Activated T-cell treated with anti-CD3 and anti-CD28 coated beads for 48 hours (primary cell): Measurements from ENCODE around the gene RIT2.
"Not testable (repeated sequence)": the region's sequence is repeated elsewhere in the genome, so short reads cannot be mapped to it uniquely, and the experiment has no call there.

Experiments used
- DNase-seq: peaks from one replicate; pipeline ENCODE4 v3.0.0-alpha.2; 2020; ENCODE audit warnings: low read depth

RIT2 gene

DNA sequence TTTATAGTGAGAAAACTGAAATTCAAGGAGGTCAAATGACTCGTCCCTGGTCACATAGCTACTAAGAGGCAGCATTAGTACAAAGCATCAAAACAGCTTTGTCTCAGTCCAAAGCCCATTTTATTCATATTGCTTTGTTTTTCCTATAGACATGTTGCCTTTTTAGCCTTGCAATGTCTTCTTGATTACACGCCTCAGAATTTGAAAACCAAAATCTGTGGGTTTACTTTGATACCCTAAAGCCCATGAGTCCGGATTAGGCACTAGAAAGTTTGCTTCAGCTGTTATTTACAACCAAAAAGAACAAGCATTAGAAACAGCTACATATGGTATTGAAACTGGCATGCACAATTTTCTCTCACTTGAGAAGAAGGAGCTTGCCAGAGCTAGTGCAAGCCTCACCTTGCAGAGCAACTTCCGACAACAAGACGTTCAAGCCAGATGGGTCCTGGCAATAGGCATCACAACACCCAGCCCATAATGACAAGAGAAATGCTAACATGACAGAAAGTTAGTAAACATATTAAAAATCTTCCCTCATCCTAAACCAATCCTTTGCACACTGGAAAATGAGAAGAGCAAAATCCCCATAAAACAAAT is 276.8 kb downstream of the RIT2 start:
- DNase-seq: no peak

DNA sequence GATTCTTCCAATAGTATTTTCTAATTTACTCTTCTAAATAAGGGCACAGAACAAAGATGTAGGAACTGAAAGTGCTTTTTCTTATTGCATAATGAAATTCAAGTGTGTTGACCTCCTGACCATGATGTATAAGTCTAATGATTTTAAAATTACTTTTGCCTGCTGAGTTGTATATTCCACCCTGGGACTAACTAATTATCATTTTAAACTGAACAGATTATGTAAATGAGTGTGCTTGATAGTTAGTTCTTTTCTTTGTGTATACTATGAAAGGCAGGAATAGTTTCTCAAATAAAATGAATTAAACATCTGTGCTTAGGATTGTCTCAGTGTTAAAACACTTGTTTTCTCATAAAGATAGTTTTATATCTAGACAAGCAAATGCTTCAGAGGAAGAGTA is 284.5 kb downstream of the RIT2 start:
- no peak for DNase-seq

- no peak for DNase-seq
Observed at GRCh38 chr18:42828881-42829280, 286.6 kb downstream of the RIT2 start.

GRCh38 chr18:42824178-42824577 is 291.3 kb downstream of the RIT2 start:
- no peak for DNase-seq

DNA sequence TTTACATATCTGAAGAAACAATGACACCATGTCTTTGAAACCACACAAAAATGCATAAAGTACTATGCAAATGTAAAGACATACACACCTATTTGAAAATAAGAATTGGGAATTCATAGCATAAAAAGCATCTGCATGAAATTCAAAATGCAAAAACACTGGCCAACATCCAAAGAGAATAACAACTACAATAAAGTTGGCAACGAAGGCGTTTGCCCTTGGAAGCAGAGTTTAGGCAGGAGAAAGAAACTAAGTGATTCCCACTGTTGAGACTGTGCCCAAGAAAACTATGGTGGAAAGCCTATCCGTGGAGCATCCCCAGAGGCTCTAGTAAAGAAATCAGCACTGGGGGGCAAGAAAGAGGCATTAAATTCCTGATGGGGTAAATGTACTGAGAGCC is 292.8 kb downstream of the RIT2 start:
- DNase-seq: no peak

DNA sequence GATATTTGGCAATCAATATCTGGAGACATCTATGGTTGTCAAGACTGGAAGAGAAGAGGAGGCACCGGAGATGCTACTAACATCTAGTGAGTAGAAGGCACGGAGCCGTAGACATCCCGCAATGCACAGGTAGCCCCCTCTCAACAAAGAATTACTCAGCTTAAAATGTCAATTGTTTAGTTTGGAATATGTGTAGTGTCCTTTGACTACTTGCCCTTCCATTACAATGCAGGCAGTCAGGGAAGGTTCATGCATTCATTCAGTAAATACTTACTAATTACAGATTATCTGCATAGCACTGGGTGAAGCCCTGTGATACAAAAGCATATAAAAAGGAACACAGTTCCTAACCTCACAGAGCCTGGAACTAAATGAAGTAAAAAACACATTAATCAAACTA is 294.0 kb downstream of the RIT2 start:
- no peak for DNase-seq

DNA sequence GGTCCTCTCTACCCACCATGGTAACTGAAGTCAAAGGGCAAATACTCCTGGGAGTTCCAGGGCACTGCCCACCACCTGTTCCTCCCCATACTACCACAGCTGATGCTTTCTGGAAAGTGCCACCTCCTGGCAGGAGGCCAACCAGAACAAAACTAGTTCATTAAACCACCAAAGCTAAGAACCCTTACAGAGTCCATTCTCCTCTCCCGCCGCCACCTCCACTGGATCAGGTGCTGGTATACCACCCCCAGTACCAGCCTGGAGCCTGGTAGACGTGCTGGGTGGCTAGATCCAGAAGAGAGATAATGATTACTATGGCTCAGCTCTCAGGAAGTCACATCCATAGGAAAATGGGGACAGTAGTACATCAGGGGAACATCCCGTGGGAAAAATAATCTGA is 300.9 kb downstream of the RIT2 start:
- DNase-seq: no peak

DNA sequence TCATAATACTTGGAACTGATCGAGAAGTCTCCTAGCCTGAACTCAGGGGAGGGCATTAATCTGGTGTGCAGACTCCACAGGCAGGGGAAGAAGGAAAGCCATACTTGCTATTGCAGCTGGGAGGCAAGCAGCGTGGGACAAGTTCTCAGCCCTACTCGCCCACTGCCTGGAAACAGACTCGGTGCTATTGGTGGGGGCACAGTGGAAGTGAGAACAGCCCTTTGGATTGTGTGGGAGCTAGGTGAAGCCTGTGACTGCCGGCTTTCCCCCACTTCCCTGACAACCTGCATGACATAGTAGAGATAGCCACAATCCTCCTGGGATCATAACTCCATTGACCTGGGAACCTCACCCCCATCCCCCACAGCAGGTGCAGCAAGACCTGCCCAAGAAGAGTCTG is 301.3 kb downstream of the RIT2 start:
- DNase-seq: no peak

- DNase-seq: no peak
Observed at GRCh38 chr18:42813570-42813969, 301.9 kb downstream of the RIT2 start.

DNA sequence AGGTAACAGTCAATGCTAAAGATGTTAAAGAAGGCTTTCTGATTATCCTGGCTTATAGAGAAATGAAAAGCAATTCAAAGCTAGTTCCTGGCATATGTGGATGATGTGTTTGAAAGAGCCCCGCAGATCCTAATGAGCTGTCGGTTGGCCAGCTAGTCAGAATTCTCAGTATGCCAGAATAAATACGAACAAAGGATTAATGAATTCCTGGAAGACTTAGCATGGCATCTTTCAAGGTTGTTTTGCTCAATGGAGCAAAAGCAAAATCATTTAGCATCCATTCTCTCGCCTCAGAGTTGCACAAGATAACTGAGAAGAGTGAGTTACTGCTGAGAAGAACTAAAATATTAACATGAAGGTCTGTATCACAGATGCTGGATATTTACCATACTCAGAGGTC is 307.6 kb downstream of the RIT2 start:
- DNase-seq: no peak

GRCh38 chr18:42801706-42802105 is 313.8 kb downstream of the RIT2 start:
- DNase-seq: no peak

- no peak for DNase-seq
Observed at GRCh38 chr18:42798606-42799170, 316.8 kb downstream of the RIT2 start.

GRCh38 chr18:42795213-42795789 is 320.2 kb downstream of the RIT2 start:
- DNase-seq: not testable (repeated sequence)

DNA sequence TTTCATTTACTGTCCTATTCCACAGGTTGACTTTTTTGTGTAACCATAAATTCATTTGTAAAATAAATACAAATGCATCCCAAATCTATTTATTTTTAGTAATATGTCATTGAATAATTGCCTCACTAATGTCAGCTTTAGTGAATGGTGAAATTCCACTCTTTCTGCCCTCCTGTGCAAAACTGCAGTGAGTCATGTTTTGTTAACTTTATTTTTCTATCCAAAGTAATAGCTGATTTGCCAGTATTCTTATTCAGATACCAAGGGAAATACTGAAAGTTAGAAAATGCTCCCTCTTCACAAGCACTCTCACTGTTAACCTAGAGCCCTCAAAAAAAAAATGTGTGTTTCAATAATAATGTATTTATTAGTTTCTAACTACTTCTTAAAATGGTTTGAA is 322.8 kb downstream of the RIT2 start:
- DNase-seq: no peak

- no peak for DNase-seq
Observed at GRCh38 chr18:42784632-42785031, 330.9 kb downstream of the RIT2 start.

DNA sequence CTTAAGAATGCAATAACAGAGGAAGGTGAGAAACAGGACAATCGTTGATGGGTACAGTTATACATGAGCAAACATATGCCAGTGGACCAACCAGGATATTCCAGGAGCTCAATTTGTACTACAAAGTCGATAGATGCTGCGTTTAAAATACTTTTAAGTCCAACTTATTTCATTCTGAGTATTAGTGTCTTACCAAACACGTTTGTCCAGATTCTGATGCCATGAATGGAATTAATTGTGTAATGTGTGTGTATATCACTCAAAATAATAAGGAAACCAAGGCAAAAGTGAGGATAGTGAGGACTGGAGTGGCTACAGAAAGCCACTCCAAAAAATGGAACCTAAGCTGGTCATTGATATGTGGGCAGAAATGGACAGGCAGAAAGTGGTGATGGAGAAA is 332.6 kb downstream of the RIT2 start:
- DNase-seq: no peak

DNA sequence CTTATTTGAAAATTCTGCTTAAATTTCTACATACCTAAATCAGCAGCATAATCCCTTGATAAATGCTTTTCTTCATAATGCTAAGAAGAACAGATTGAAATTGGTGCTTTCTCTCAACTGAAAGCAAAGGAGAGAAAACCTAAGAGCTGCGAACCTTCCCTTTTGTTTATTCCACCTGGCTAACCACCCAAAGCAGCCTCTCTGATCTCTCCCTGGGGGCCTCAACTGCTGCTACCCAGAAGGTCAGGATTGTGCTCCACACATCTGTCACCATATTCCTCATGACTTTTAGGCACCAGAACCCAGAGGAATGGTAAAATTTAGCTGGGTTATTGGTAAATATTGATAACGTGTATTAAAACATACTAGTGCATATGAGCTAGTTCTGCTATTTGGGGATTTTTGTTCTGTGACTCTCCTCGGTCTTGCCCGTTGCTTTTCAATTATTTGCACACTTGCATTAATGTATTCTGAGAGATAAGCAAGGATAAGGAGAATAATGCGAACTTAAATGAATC is 334.1 kb downstream of the RIT2 start:
- no peak for DNase-seq

- no peak for DNase-seq
Observed at GRCh38 chr18:42780171-42780570, 335.3 kb downstream of the RIT2 start.

DNA sequence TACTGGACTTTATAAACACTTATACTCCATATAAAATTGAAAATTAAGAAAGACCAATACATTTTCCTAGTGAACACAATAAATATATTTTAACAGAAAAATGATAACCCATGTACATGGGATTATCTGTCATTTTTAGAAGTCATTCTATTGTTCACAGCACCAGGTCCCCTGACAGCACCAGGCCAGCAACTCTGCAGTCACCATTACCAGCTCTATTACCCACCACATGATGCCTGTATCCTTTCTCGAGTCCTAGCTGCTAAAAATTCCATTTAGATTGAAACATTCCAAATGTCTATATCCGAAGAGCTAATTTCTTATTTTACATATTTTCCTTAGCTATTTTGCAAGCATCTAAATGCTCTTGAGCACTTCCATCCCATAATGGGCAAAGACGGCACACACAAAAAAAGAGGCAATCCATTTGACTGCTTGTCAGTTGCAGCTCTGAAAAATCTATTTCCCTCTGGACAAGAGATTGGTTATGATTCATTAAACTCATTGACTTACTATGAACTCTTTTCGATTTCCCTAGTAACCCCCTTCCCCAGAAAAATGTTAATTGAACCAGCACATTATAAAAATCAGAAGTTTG is 336.9 kb downstream of the RIT2 start:
- DNase-seq: no peak

DNA sequence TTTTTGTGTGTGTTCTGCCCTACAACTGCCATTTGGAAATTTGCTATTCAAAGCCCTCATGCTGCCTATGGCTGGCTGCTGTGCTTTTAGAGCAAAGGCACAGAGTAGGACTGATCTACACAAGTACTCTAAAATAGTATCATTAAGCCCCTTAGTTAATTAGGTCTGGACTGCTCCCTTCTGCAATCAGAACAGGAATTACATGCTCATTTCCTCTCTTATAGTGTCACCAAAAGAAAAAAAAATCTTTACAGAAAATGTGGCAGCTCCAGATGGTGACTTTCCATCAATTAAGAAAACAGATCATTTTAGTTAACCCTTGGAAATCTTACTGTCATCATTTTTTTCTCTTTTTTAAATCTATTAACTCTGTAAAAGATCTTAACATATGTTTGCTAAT is 337.5 kb downstream of the RIT2 start:
- no peak for DNase-seq

DNA sequence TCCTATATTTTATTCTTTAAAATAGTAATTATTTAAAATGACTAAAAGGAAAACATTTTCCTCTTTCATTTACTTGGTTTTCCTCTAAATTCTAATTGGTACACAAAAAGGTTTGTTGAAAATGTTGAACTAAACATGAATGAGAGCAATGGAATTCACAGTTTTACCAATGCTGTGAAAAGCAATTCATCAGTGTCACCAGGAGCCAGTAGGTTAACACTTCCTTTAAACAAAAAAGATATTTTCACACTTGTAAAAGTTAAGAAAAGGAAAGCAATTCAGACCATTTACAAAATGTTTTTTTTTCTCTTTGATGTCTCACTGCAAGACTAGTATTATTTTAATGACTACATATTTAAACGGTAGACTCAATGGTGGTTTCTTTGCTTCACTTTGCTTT is 341.6 kb downstream of the RIT2 start:
- DNase-seq: no peak

GRCh38 chr18:42771936-42772335 is 343.5 kb downstream of the RIT2 start:
- no peak for DNase-seq

DNA sequence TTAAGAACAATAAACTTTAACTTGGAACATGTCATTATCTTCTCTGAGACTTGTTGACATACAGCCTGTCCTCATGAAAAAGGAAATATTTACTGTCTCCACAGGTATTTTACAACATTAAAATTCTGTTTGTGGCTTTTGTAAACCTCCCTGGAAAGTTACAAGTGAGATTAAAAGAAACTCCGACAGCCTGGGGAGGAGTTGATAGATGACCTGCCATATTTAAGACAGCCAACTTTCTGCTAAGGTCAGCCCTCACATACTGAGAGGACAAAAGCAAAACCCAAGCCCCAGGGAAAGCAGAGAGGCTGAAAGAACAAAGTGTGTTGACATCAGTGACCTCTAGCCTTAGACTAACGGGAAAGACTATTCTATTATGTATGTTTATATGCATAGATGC is 350.2 kb downstream of the RIT2 start:
- no peak for DNase-seq

DNA sequence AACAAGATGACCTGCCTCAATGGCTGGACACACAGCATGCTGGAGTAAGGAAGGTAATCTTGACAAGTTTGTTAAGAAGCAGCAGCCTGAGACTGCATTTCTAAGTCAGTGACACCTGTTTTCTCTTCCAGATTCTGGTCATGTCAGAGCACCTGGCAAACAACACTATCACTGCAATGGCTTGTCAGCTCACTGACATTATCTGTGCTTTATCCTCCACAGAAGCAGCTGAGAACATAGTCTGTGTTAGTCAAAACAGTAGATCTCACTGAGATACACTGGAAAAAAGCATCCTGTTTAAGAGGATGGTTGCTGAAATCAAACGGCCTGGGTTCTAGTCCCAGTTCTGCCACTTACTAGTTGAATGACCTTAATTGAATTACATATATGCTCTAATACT is 355.2 kb downstream of the RIT2 start:
- no peak for DNase-seq
